ENCODE results near the gene DEK.
"Not testable (repeated sequence)": the region's sequence is repeated elsewhere in the genome, so short reads cannot be mapped to it uniquely, and the experiment has no call there.

DEK gene

GRCh38 chr6:18192026-18192425 is 72.3 kb downstream of the DEK start:
- no peak for DNase-seq (ENCODE audit: low read depth)

- DNase-seq (ENCODE audit: low read depth), result no peak
These were observed 75.1 kb downstream of the DEK start for GRCh38 chr6:18189196-18189595.

GRCh38 chr6:18187701-18188100 is 76.6 kb downstream of the DEK start:
- DNase-seq (ENCODE audit: low read depth), result no peak

GRCh38 chr6:18186540-18187250 is 77.6 kb downstream of the DEK start:
- DNase-seq (ENCODE audit: low read depth), result no peak

- no peak for DNase-seq (ENCODE audit: low read depth)
These were observed 78.3 kb downstream of the DEK start for GRCh38 chr6:18186033-18186432.

GRCh38 chr6:18185624-18186023 is 78.7 kb downstream of the DEK start:
- DNase-seq (ENCODE audit: low read depth), result no peak

- no peak for DNase-seq (ENCODE audit: low read depth)
These were observed 80.6 kb downstream of the DEK start for GRCh38 chr6:18183766-18184165.

- no peak for DNase-seq (ENCODE audit: low read depth)
These were observed 81.8 kb downstream of the DEK start for GRCh38 chr6:18182568-18182967.

- DNase-seq (ENCODE audit: low read depth), result no peak
These were observed 84.5 kb downstream of the DEK start for GRCh38 chr6:18179770-18180356.

- no peak for DNase-seq (ENCODE audit: low read depth)
These were observed 85.2 kb downstream of the DEK start for GRCh38 chr6:18178960-18179615.

GRCh38 chr6:18177286-18177965 is 86.9 kb downstream of the DEK start:
- DNase-seq (ENCODE audit: low read depth), result no peak

GRCh38 chr6:18176198-18176597 is 88.1 kb downstream of the DEK start:
- DNase-seq (ENCODE audit: low read depth), result not testable (repeated sequence)
